ENCODE data around the gene WLS. TPM values are rescaled to one million over a fixed set of nuclear protein-coding genes. Genes with fewer than 3 reads are reported as not detected.

WLS gene
- total and polyA plus RNA-seq, 12 donors: 31.7 to 123 (median 101) TPM

DNA sequence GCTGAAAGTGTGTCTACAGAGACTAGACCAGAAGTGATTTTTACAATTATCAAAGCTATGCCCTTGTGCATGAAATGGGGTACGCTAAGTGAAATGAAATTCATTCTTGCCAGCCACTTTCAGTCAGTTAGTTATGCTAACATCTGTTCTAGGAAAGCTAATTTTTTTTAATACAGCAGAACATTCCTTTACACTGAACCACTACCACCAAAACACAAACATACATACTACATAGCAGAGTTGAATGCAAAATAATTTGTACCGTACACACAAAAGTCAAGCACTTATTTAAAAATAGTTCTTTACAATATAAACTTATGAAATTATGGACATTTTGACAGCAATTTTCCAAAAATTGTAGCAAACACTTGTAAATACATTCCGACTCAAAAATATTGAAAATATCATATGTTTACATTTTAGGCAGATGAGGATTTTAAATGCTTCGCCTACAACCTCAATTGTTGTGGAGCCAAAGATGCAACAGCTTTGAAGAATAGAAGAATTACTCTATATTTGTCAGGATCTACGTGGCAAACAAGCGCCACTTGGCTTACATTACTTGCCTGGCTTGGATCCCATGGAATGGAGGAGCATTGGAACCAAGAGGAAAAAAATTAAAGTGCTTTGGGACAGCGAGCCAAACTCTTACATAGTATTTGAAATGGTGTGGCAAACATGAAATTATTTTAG, 30.6 kb downstream of the WLS start:
- Histone ChIP-seq H3K4me1 (peaks cover 3 to 94% (median 63%) of the 10 kb centered on the region in 9 donors), H3K27me3 (no peaks in the 10 kb centered on the region), H3K36me3 (no peaks in the 10 kb centered on the region), H3K4me3 (peak overlapping the region in 1 of 10 donors; percentile 8), H3K27ac (peak overlapping the region in 5 of 10 donors; percentile 25 to 56 (median 27)), H3K9me3 (no peaks in the 10 kb centered on the region)
- 55 to 57% methylated on average over 7 of the region's 7 CpGs for WGBS, 2 donors
- peak in 1 of 2 donors; percentile 27 for DNase-seq
- intact Hi-C loops (cut with DNase I): no loop called here
- ATAC-seq: peak in 4 of 8 donors; percentile 32 to 53 (median 36)
- TF ChIP-seq, protein P1, sequence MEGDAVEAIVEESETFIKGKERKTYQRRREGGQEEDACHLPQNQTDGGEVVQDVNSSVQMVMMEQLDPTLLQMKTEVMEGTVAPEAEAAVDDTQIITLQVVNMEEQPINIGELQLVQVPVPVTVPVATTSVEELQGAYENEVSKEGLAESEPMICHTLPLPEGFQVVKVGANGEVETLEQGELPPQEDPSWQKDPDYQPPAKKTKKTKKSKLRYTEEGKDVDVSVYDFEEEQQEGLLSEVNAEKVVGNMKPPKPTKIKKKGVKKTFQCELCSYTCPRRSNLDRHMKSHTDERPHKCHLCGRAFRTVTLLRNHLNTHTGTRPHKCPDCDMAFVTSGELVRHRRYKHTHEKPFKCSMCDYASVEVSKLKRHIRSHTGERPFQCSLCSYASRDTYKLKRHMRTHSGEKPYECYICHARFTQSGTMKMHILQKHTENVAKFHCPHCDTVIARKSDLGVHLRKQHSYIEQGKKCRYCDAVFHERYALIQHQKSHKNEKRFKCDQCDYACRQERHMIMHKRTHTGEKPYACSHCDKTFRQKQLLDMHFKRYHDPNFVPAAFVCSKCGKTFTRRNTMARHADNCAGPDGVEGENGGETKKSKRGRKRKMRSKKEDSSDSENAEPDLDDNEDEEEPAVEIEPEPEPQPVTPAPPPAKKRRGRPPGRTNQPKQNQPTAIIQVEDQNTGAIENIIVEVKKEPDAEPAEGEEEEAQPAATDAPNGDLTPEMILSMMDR (IDR thresholded peaks at IDR 0.05): no peak

DNA sequence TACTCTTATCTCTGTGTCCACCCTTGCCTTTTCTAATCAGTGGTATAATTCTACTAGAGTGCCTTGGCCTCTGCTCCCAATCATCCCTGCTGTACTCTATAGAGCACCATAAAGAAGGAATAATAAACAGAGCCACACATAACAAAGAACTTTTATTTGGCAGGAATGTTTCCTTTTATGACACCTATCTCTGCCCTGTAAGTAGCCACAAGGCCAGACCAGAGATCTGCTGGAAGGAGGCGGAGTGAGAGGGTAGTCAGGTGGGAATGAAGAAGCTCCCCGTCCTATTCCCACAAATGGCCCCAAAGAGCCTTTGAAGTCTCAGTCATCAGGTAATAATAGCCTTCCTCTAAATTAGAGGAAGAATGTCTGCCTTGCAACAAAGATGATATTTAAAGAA, 32.7 kb downstream of the WLS start:
- peaks cover 3 to 77% (median 48%) of the 10 kb centered on the region in 9 donors for H3K4me1 ChIP-seq
- WGBS, 2 donors: 89 to 98% methylated on average over 2 of the region's 2 CpGs

DNA sequence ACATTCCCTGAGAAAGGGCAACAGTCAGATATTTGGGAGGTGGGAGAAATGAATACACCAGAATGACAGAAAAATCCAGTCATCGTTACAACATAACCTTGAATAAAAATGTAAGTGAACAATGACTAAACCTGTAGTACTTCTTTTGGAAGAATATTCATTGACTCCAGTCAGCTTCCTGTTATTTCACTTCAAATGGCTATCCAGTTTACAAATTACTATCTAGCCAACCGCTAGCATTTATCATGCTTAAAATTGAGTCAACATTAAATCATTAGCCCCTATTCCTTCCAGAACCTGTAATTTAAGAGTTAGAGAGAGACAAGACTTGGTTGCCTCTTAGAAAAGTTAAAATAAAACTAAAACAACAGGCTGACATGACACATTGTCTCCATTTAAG, 33.6 kb downstream of the WLS start:
- Histone ChIP-seq H3K4me1 (peaks cover 3 to 70% (median 46%) of the 10 kb centered on the region in 9 donors), H3K36me3 (peaks cover 0 to 1% (median 0%) of the 10 kb centered on the region in 9 donors), H3K27me3 (no peaks in the 10 kb centered on the region), H3K27ac (peak overlapping the region in 3 of 10 donors; percentile 21 to 53 (median 35)), H3K4me3 (no peak overlapping the region), H3K9me3 (no peaks in the 10 kb centered on the region)
- ATAC-seq (no peak), DNase-seq (no peak)
- intact Hi-C loops (cut with DNase I): no loop called here
- 61 to 83% methylated on average over 2 of the region's 2 CpGs for WGBS, 2 donors
- TF ChIP-seq, protein P1 (IDR thresholded peaks at IDR 0.05): no peak

More for the DNA sequence above, 32.7 kb downstream of the WLS start:
- DNase-seq: no peak
- Histone ChIP-seq H3K36me3 (no peaks in the 10 kb centered on the region), H3K27ac (peak overlapping the region in 1 of 10 donors; percentile 35), H3K9me3 (no peaks in the 10 kb centered on the region), H3K4me3 (no peak overlapping the region), H3K27me3 (no peaks in the 10 kb centered on the region)
- TF ChIP-seq, protein P1 (IDR thresholded peaks at IDR 0.05): no peak
- peak in 1 of 8 donors; percentile 8 for ATAC-seq
- intact Hi-C loops (cut with DNase I): no loop called here

DNA sequence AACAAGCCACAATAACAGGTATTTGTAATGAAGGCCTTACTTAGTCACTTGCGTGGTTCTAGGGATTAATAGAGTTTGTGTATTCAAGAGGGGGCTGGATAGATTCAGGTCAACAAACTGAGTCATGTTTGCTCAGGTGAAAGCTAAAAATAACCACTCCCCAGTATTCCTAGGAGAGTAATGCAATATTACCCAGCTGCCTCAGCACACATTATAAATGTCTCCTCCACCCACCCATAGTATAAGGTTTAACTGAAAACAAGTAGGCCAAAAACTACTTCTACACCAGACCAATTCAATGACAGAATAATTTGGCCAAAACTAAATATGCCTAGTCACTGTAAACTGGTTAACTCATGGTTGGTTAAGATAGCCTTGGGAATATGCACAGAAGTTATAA, 34.4 kb downstream of the WLS start:
- no peak overlapping the region for H3K4me3 ChIP-seq
- peak overlapping the region in 6 of 10 donors; percentile 2 to 64 (median 52) for H3K27ac ChIP-seq
- H3K9me3 ChIP-seq: no peaks in the 10 kb centered on the region
- peaks cover 0 to 9% (median 0%) of the 10 kb centered on the region in 9 donors for H3K36me3 ChIP-seq
- intact Hi-C loops (cut with DNase I): no loop called here
- TF ChIP-seq, protein P1 (IDR thresholded peaks at IDR 0.05): no peak
- no peaks in the 10 kb centered on the region for H3K27me3 ChIP-seq
- no peak for DNase-seq
- ATAC-seq: peak in 5 of 8 donors; percentile 39 to 81 (median 66)
- WGBS, 2 donors: 80 to 85% methylated on average over 1 of the region's 1 CpG
- peaks cover 3 to 63% (median 40%) of the 10 kb centered on the region in 9 donors for H3K4me1 ChIP-seq
